Tibial nerve (tissue), 4 donors: ENCODE results near the gene ZNF563.

Experiments used
- EP300 ChIP-seq, 2 donors: sonication (generic); formaldehyde crosslinking; IDR thresholded peaks; one replicate each; pipeline ENCODE4 v1.6.1; 2017; ENCODE audit warnings: antibody characterized with exemption in 2 of 2, mild to moderate bottlenecking in 1 of 2
- POLR2A ChIP-seq, 2 donors: fragments of 450-650 bp; IDR thresholded peaks; one replicate each; pipeline ENCODE4 v1.6.1; 2017; ENCODE audit warnings: antibody characterized with exemption in 2 of 2, mild to moderate bottlenecking in 2 of 2, moderate library complexity in 2 of 2
- TF ChIP-seq, protein P1 (sequence below), 5 experiments: fragments of 200-600 bp in 3 of 5; fragments of 450-650 bp in 2 of 5; sonication (generic) in 3 of 5; IDR thresholded peaks; one replicate each; pipeline ENCODE4 v1.5.1; 2016 to 2019; ENCODE audit warnings: antibody characterized with exemption in 5 of 5, mild to moderate bottlenecking in 3 of 5, moderate library complexity in 2 of 5

DNA sequence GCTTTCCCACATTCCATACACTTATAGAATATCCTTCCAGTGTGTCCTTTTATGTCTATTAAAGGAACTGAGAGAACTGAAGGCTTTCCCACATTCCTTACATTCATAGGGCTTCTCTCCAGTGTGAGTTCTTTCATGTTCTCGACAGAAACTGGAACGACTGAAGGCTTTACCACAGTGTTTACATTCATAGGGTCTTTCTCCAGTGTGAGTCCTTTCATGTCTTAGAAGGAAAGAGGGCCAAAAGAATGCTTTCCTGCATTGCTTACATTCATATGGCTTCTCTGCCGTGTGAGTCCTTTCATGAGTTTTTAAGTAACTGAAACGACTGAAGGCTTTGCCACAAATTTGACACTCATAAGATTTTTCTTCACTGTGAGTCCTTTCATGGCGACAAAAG lies 61.0 kb downstream of the ZNF563 start:
- TF ChIP-seq EP300 (IDR thresholded peaks at IDR 0.05) (no peak), POLR2A (IDR thresholded peaks at IDR 0.05) (no peak)
- TF ChIP-seq, protein P1, sequence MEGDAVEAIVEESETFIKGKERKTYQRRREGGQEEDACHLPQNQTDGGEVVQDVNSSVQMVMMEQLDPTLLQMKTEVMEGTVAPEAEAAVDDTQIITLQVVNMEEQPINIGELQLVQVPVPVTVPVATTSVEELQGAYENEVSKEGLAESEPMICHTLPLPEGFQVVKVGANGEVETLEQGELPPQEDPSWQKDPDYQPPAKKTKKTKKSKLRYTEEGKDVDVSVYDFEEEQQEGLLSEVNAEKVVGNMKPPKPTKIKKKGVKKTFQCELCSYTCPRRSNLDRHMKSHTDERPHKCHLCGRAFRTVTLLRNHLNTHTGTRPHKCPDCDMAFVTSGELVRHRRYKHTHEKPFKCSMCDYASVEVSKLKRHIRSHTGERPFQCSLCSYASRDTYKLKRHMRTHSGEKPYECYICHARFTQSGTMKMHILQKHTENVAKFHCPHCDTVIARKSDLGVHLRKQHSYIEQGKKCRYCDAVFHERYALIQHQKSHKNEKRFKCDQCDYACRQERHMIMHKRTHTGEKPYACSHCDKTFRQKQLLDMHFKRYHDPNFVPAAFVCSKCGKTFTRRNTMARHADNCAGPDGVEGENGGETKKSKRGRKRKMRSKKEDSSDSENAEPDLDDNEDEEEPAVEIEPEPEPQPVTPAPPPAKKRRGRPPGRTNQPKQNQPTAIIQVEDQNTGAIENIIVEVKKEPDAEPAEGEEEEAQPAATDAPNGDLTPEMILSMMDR (IDR thresholded peaks at IDR 0.05), result no peak
